BLaER1 treated with 17β-estradiol and CSF1 and Interleukin-3, amounts not matched to agents 10 nM and 100 nM (cell line): ENCODE results near the gene ANKRD1.
"Not testable (repeated sequence)": the region's sequence is repeated elsewhere in the genome, so short reads cannot be mapped to it uniquely, and the experiment has no call there.

Source experiments
- H3K27ac ChIP-seq, 11 experiments: shearing (Covaris generic); formaldehyde crosslinking; 2 replicates each; pipeline ENCODE4 v1.8.1; 2022
- H3K27me3 ChIP-seq, 11 experiments: shearing (Covaris generic); formaldehyde crosslinking; 2 replicates each; pipeline ENCODE4 v1.8.1; 2022
- H3K36me3 ChIP-seq, 11 experiments: shearing (Covaris generic); formaldehyde crosslinking; 2 replicates each; pipeline ENCODE4 v1.8.1; 2022
- H3K4me1 ChIP-seq, 10 experiments: shearing (Covaris generic); formaldehyde crosslinking; 2 replicates each; pipeline ENCODE4 v1.8.1; 2022
- H3K4me2 ChIP-seq, 11 experiments: shearing (Covaris generic); formaldehyde crosslinking; 2 replicates each; pipeline ENCODE4 v1.8.1; 2022
- H3K4me3 ChIP-seq, 10 experiments: shearing (Covaris generic); formaldehyde crosslinking; 2 replicates each; pipeline ENCODE4 v1.8.1; 2022
- H3K9ac ChIP-seq, 11 experiments: shearing (Covaris generic); formaldehyde crosslinking; 2 replicates each; pipeline ENCODE4 v1.8.1; 2022
- H3K9me3 ChIP-seq, 11 experiments: shearing (Covaris generic); formaldehyde crosslinking; replicated peaks in 1 of 11; 2 replicates each; pipeline ENCODE4 v1.8.1; 2022
- H4K20me1 ChIP-seq, 11 experiments: shearing (Covaris generic); formaldehyde crosslinking; 2 replicates each; pipeline ENCODE4 v1.8.1; 2022
- Cebpa-rat ChIP-seq, 11 experiments: shearing (Covaris generic); IDR thresholded peaks; 2 replicates each; pipeline ENCODE4 v1.8.1; 2022

ANKRD1 gene

GRCh38 chr10:90963331-90963730, 42.4 kb upstream of the ANKRD1 start:
- Histone ChIP-seq H3K9me3 (no peaks in the 10 kb centered on the region), H3K4me2 (no peak overlapping the region), H3K27me3 (no peaks in the 10 kb centered on the region), H3K9ac (no peak overlapping the region), H3K27ac (no peak overlapping the region), H4K20me1 (no peaks in the 10 kb centered on the region), H3K4me3 (no peak overlapping the region), H3K36me3 (no peaks in the 10 kb centered on the region), H3K4me1 (peaks cover 0 to 9% (median 0%) of the 10 kb centered on the region in 10 experiments; a peak in 7 of 20 replicates)
- no peak for TF ChIP-seq Cebpa-rat (IDR thresholded peaks at IDR 0.05)

GRCh38 chr10:90960355-90960814, 39.5 kb upstream of the ANKRD1 start:
- Histone ChIP-seq H3K4me3 (no peak overlapping the region), H3K9me3 (peaks cover 0 to 2% (median 0%) of the 10 kb centered on the region in 11 experiments; a peak in 3 of 22 replicates), H3K9ac (no peak overlapping the region), H3K4me1 (peaks cover 0 to 9% (median 0%) of the 10 kb centered on the region in 10 experiments; a peak in 7 of 20 replicates), H3K27me3 (no peaks in the 10 kb centered on the region), H3K27ac (no peak overlapping the region), H4K20me1 (no peaks in the 10 kb centered on the region), H3K4me2 (peak overlapping the region in 4 of 11 experiments; percentile 1 to 41 (median 14); a peak in 6 of 22 replicates), H3K36me3 (no peaks in the 10 kb centered on the region)
- no peak for TF ChIP-seq Cebpa-rat (IDR thresholded peaks at IDR 0.05)

GRCh38 chr10:90959826-90960225, 38.9 kb upstream of the ANKRD1 start:
- Histone ChIP-seq H3K9ac (no peak overlapping the region), H3K9me3 (peaks cover 0 to 8% (median 3%) of the 10 kb centered on the region in 11 experiments; a peak in 4 of 22 replicates), H3K4me2 (peak overlapping the region in 3 of 11 experiments; percentile 1 to 41 (median 19); a peak in 1 of 22 replicates), H3K36me3 (no peaks in the 10 kb centered on the region), H3K27ac (no peak overlapping the region), H3K4me3 (no peak overlapping the region), H3K4me1 (peaks cover 0 to 9% (median 0%) of the 10 kb centered on the region in 10 experiments; a peak in 7 of 20 replicates), H3K27me3 (no peaks in the 10 kb centered on the region), H4K20me1 (no peaks in the 10 kb centered on the region)
- no peak for TF ChIP-seq Cebpa-rat (IDR thresholded peaks at IDR 0.05)

- H3K9ac ChIP-seq, result no peak overlapping the region
- no peaks in the 10 kb centered on the region for H3K27me3 ChIP-seq
- H3K36me3 ChIP-seq, result no peaks in the 10 kb centered on the region
- H4K20me1 ChIP-seq, result no peaks in the 10 kb centered on the region
- H3K4me1 ChIP-seq, result peaks cover 0 to 9% (median 0%) of the 10 kb centered on the region in 10 experiments; a peak in 7 of 20 replicates
- H3K27ac ChIP-seq, result no peak overlapping the region
- TF ChIP-seq Cebpa-rat (IDR thresholded peaks at IDR 0.05), result no peak
- no peak overlapping the region for H3K4me3 ChIP-seq
- no peak overlapping the region for H3K4me2 ChIP-seq
- H3K9me3 ChIP-seq, result peaks cover 0 to 10% (median 3%) of the 10 kb centered on the region in 11 experiments; a peak in 4 of 22 replicates
Observed at GRCh38 chr10:90958781-90959180, 37.9 kb upstream of the ANKRD1 start.

- TF ChIP-seq Cebpa-rat (IDR thresholded peaks at IDR 0.05), result no peak
- H4K20me1 ChIP-seq, result no peaks in the 10 kb centered on the region
- peaks cover 0 to 18% (median 13%) of the 10 kb centered on the region in 11 experiments; a peak in 13 of 22 replicates for H3K9me3 ChIP-seq
- H3K27me3 ChIP-seq, result no peaks in the 10 kb centered on the region
- H3K9ac ChIP-seq, result peak overlapping the region in 4 of 11 experiments; percentile 10 to 29 (median 12); a peak in 1 of 22 replicates
- H3K27ac ChIP-seq, result peak overlapping the region in 7 of 11 experiments; percentile 0 to 60 (median 38); a peak in 7 of 22 replicates
- peaks cover 8 to 24% (median 15%) of the 10 kb centered on the region in 10 experiments; a peak in 18 of 20 replicates for H3K4me1 ChIP-seq
- no peak overlapping the region for H3K4me3 ChIP-seq
- H3K36me3 ChIP-seq, result no peaks in the 10 kb centered on the region
- peak overlapping the region in 10 of 11 experiments; percentile 4 to 73 (median 48); a peak in 16 of 22 replicates for H3K4me2 ChIP-seq
Observed at GRCh38 chr10:90947030-90947960, 26.4 kb upstream of the ANKRD1 start.

- Histone ChIP-seq H3K9me3 (peaks cover 0 to 14% (median 8%) of the 10 kb centered on the region in 11 experiments; a peak in 12 of 22 replicates), H3K9ac (no peak overlapping the region), H4K20me1 (no peaks in the 10 kb centered on the region), H3K27me3 (no peaks in the 10 kb centered on the region), H3K4me3 (no peak overlapping the region), H3K4me2 (peak overlapping the region in 1 of 11 experiments; percentile 2; a peak in 2 of 22 replicates), H3K4me1 (peaks cover 8 to 24% (median 15%) of the 10 kb centered on the region in 10 experiments; a peak in 18 of 20 replicates), H3K27ac (no peak overlapping the region), H3K36me3 (no peaks in the 10 kb centered on the region)
- TF ChIP-seq Cebpa-rat (IDR thresholded peaks at IDR 0.05), result no peak
Observed at GRCh38 chr10:90945491-90946070, 24.7 kb upstream of the ANKRD1 start.

GRCh38 chr10:90944749-90945148, 23.9 kb upstream of the ANKRD1 start:
- H4K20me1 ChIP-seq, result no peaks in the 10 kb centered on the region
- no peaks in the 10 kb centered on the region for H3K27me3 ChIP-seq
- no peak overlapping the region for H3K4me2 ChIP-seq
- H3K36me3 ChIP-seq, result no peaks in the 10 kb centered on the region
- no peak overlapping the region for H3K4me3 ChIP-seq
- no peak overlapping the region for H3K27ac ChIP-seq
- no peak for TF ChIP-seq Cebpa-rat (IDR thresholded peaks at IDR 0.05)
- H3K9me3 ChIP-seq, result peaks cover 0 to 7% (median under 1%) of the 10 kb centered on the region in 11 experiments; a peak in 3 of 22 replicates
- H3K4me1 ChIP-seq, result peaks cover 8 to 24% (median 15%) of the 10 kb centered on the region in 10 experiments; a peak in 18 of 20 replicates
- H3K9ac ChIP-seq, result no peak overlapping the region

GRCh38 chr10:90942980-90943379, 22.1 kb upstream of the ANKRD1 start:
- not testable (repeated sequence) for H3K36me3 ChIP-seq, H3K27ac ChIP-seq
- peaks cover 8 to 24% (median 15%) of the 10 kb centered on the region in 10 experiments; a peak in 18 of 20 replicates for H3K4me1 ChIP-seq

GRCh38 chr10:90939648-90940047, 18.8 kb upstream of the ANKRD1 start:
- H3K36me3 ChIP-seq, result no peaks in the 10 kb centered on the region
- no peaks in the 10 kb centered on the region for H3K27me3 ChIP-seq
- peaks cover 0 to 4% (median 0%) of the 10 kb centered on the region in 10 experiments; a peak in 1 of 20 replicates for H3K4me1 ChIP-seq
- no peak overlapping the region for H3K4me2 ChIP-seq
- no peak overlapping the region for H3K27ac ChIP-seq
- no peak for TF ChIP-seq Cebpa-rat (IDR thresholded peaks at IDR 0.05)
- no peaks in the 10 kb centered on the region for H3K9me3 ChIP-seq
- H3K9ac ChIP-seq, result no peak overlapping the region
- H3K4me3 ChIP-seq, result no peak overlapping the region
- no peaks in the 10 kb centered on the region for H4K20me1 ChIP-seq

More at GRCh38 chr10:90942980-90943379, 22.1 kb upstream of the ANKRD1 start:
- H3K9me3 ChIP-seq, H3K4me3 ChIP-seq, H3K27me3 ChIP-seq, H3K9ac ChIP-seq, H3K4me2 ChIP-seq, H4K20me1 ChIP-seq: not testable (repeated sequence)
